Keratinocyte (primary cell): Measurements from ENCODE around the gene GGA1.

Experiments
- EZH2 ChIP-seq: IDR thresholded peaks from one replicate; pipeline ENCODE4 v1.6.1; 2012; ENCODE audit warnings: inconsistent platforms, mild to moderate bottlenecking, low read length, moderate library complexity
- TF ChIP-seq, protein P1 (sequence below), 3 experiments: IDR thresholded peaks in 1 of 3; conservative IDR thresholded peaks in 1 of 3; optimal IDR thresholded peaks in 1 of 3; 2 replicates in 2 of 3; 3 replicates in 1 of 3; pipeline versions ENCODE3 to v1.5.1; 2011; ENCODE audit warnings: low read length in 3 of 3, mild to moderate bottlenecking in 3 of 3, moderate library complexity in 2 of 3, control low read depth in 1 of 3, inconsistent platforms in 1 of 3; ENCODE audit not compliant: insufficient read depth in 2 of 3; ENCODE audit errors: extremely low read depth in 1 of 3

DNA sequence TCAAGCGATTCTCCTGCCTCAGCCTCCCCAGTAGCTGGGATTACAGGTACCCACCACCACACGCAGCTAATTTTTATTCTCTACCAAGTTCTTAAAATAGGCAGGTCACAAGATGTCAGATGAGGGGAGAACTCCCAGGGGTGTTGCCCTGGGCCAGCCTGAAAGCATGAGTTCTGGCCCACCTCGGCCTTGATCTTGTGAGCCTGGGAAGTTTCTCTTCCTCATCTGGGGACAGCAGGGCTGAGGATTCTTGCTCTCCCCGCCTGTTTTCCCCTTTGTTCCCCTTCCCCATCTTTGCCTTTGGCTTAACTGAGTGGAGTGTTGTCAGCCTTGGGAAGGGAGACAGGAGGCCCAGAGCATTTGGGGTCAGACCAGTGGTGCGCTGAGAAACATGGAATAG, 53.4 kb downstream of the GGA1 start:
- TF ChIP-seq, protein P1, sequence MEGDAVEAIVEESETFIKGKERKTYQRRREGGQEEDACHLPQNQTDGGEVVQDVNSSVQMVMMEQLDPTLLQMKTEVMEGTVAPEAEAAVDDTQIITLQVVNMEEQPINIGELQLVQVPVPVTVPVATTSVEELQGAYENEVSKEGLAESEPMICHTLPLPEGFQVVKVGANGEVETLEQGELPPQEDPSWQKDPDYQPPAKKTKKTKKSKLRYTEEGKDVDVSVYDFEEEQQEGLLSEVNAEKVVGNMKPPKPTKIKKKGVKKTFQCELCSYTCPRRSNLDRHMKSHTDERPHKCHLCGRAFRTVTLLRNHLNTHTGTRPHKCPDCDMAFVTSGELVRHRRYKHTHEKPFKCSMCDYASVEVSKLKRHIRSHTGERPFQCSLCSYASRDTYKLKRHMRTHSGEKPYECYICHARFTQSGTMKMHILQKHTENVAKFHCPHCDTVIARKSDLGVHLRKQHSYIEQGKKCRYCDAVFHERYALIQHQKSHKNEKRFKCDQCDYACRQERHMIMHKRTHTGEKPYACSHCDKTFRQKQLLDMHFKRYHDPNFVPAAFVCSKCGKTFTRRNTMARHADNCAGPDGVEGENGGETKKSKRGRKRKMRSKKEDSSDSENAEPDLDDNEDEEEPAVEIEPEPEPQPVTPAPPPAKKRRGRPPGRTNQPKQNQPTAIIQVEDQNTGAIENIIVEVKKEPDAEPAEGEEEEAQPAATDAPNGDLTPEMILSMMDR (optimal IDR thresholded peaks at IDR 0.05 in 1 of 3, IDR thresholded peaks at IDR 0.05 in 1 of 3, conservative IDR thresholded peaks at IDR 0.05 in 1 of 3; ENCODE audit: extremely low read depth in 1 of 3, insufficient read depth in 2 of 3, low read length in 3 of 3), result no peak
- no peak for TF ChIP-seq EZH2
